SK-N-MC (cell line): Measurements from ENCODE around the gene HEPN1.

Source experiments
- EZH2 ChIP-seq: fragments of 200-600 bp; sonication (generic); IDR thresholded peaks from one replicate; pipeline ENCODE4 v1.6.1; 2017; ENCODE audit warnings: antibody characterized with exemption
- FOXP2 ChIP-seq: optimal IDR thresholded peaks from 2 replicates; pipeline ENCODE3; 2011; ENCODE audit warnings: mild to moderate bottlenecking, moderate library complexity; ENCODE audit not compliant: insufficient read depth; ENCODE audit errors: extremely low read length, control extremely low read depth
- POLR2AphosphoS5 ChIP-seq: IDR thresholded peaks from 2 replicates; pipeline ENCODE4 v1.6.1; 2012; ENCODE audit warnings: mild to moderate bottlenecking, low read depth, low read length, borderline replicate concordance

- TF ChIP-seq POLR2AphosphoS5 = no peak
- no peak for TF ChIP-seq EZH2
- no peak for TF ChIP-seq FOXP2
Observed at GRCh38 chr11:124938206-124938765, 19.2 kb downstream of the HEPN1 start.
